ENCODE results near the gene MEGF11.

Gene MEGF11

GRCh38 chr15:66084704-66085103, 168.8 kb downstream of the MEGF11 start:
- no peak for ATAC-seq

- ATAC-seq = no peak
Measured at GRCh38 chr15:66080717-66081398, 172.7 kb downstream of the MEGF11 start.

DNA sequence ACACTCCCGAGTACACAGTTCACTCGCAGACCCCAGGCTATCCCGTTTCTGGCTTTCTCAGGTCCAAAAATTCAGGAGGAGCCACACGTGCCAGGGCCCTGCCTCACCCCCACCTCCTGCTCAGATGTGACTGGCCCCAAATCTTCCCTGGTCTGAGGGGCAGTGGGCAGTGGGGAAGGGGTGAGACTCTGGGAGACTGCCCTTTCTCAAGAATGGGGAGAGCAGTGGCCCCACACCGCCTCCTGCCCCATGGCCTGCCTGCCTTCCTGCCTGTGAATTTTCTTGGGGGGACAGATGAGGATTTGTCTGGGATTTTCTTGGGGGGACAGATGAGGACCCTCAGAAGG, 174.6 kb downstream of the MEGF11 start:
- no peak for ATAC-seq

- ATAC-seq = no peak
Measured at GRCh38 chr15:66078196-66078928, 175.2 kb downstream of the MEGF11 start.

DNA sequence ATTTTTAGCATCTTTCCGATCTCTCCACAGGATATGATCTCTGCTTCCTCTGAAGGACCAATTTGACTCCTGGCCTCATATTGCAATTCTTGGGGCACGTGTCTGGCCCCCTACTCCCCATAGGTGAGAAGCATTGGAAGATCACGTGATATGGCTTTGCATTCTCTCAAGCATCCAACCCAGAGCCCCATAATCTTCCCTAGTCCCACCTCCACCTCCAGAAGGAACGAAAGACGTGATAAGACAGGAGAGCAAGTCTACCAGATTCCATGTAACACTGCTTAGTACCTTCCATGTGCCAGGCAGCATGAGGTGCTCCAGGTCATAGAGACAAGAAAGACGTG, 176.3 kb downstream of the MEGF11 start:
- no peak for ATAC-seq

DNA sequence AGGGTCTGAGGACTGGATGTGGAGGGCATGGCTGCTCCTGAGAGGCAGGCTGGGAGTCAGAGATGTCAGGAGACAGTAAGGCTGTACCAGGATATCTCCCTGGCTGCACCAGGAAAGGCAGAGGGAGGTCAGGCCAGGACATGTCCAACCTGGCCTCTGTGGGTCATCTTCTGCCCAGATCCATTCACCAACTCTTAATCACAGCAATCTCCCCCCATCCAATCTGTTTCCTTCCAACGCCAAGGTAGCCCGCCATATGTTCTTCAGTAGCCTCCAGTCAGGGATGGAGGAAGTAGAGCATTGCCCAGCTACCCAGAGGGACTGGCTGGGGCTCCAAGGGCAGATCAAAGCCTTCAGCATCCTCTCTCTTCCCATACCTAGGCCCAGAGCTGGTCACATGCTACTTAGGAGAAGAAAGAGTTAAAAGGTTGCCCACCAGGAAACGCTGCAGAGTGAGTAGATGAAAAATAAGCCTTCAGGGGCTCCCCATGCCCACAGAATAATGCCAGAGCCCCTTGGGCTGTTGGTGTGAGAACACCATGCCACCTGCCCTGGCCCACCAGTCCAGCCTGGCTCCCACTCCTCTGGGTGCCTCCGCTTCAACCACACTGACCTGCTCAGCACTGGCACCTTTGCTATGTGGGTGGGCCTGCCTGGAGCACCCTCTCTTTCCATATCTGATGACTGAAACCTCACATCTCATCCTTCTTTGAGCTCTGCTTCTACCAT, 176.8 kb downstream of the MEGF11 start:
- ATAC-seq = no peak

DNA sequence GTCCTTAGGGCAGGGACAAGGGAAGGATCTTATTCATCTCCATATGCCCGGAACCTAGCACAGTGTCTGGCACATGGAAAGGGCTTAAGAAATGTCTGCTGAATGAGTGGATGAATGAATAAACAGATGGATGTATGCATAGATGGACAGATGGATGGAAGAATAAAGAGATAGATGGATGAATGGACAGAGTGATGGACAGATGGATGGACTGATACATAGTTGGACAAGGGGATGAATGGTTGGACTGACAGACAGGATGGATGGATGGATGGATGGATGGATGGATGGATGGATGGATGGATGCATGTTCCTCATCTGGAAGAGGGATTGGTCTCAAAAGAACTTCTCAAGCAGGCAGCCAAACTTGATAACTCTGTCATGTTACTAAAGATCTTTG, 177.6 kb downstream of the MEGF11 start:
- ATAC-seq = no peak

DNA sequence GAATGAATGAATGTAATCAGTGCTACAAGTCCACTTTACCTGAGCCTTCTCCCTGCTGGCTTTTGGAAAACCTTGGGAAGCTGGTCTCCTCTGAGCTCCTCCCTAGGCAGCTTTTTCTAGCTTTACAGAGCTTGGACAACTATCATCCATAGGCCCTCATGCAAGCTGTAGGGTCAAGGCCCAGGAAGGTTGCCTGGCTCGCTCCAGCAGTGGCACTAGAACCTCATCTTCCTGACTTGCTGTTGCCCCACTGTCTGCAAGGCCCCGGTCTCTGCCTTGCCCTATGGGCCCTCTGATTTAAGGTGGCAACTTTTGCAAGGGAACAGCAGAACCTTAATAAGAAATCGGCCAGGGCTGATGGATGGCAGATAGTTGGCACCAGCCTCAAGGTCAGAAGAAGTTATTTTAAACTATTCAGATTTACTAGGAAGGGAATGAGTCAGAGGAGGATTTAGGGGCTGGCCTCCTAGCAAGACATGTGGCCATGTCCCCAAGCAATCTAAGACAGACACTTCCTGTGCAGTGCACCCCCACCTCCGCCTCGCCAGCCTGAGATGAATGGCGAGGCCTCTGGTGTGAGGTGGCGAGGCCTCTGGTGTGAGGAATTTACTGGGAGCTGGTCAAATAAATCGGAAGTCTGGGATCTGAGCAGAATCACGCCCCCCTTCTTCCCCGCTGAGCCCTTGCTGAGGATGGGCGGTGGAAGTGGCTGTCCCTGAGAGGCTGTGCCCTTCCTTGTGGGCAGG, 180.8 kb downstream of the MEGF11 start:
- ATAC-seq = no peak

DNA sequence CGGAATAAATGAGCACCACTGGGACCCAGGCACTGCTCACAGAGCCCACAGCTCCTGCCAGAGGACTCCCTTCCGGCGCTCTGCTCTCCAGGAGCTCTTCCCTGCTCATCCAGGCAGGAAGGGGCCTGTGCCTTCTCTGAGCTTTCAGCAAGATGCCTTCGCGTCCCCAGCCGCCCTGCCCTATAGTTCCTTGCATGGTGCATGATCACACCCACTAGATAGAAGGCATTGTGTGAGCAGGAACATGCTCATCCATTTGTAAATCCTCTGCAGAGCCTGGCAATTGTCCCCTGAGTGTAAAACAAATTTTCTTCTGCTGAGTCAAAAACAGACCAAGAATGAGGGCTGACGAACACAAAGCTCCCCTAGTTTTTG, 181.6 kb downstream of the MEGF11 start:
- no peak for ATAC-seq

DNA sequence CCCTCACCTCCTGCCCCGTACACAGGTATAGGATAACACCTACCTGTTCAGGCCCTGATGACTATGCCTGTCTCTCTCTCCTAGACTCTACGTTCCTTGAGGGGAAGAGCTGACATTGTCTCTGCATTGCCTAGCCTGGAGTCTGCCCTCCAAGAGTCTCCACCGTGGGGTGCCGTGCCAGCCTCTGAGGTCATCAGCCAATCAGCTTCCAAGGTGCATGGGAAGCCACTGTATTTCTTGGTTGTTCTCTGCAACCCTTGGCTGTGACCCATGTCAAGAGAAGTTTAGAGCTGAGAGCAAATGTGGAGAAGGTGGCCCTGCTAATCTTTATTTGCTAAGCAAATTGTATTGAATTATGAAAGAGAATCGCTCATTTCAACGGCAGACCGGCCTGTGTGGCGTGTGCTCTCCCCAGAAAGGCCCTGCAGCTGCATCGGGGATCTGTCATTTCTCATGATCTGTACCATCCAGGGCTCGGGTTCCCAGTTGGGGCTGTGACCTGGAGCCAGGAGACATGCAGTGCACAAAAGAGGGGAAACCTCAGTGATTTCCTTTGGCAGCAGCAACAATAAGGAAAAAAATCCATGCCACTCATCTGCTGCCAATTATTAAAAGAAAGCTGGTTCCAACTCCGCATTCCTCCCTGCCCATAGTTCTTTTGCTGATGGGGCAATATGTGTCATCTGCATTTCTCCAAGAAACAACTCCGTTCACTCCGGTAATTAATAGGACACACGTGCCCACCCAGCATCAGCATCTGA, 182.2 kb downstream of the MEGF11 start:
- no peak for ATAC-seq

DNA sequence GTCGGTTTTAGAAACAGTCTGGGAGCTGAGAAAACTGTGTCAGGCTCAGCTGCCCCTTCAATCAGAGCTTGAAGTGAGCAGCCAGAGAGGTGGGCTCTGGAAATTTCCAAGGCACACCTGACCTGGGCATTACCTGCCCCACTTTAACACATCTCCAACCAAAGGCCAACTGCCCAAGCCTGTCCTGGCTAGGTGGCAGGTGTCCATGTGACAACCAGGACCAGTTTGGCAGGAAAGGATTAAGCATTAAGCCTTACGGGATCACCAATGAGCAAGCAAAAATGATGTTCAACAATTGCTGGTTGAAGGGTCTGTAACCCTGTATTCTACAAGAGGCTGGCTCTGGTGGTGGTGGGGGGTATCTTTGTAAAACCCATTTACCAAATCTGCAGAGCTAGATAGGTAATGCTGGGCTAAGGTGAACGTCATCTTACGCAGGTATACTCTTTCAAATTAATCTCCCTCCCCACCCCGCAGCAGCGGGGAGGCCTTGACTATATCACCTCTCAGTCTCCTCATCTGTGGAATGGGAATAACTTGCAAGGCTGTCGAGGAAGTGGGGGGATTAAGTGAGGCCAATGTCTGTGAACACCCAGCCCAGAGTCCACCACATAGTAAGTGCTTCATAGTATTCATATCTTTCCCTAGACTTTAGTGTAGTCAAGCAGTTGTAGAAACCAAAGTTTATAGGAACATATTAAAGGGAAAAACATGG, 183.2 kb downstream of the MEGF11 start:
- ATAC-seq = no peak

GRCh38 chr15:66069751-66070150, 183.8 kb downstream of the MEGF11 start:
- ATAC-seq = no peak

DNA sequence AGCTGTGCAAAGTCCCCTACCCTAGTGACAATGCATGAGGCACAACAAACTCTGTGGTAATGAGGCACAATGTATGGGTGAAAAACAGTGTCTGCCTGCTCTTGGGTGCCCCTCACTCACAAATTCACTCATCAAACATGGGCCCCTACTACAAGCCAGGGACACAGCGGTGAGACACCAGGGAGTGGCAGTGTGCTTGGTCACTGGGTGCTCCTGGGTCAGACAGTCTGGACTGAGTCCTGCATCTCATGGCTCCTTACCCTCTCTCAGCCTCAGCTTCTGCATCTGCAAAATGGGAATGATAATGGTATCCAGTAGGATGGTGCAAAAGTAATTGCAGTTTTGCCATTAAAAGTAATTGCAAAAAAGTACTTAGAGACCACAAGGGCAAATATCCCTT, 184.7 kb downstream of the MEGF11 start:
- ATAC-seq = no peak

DNA sequence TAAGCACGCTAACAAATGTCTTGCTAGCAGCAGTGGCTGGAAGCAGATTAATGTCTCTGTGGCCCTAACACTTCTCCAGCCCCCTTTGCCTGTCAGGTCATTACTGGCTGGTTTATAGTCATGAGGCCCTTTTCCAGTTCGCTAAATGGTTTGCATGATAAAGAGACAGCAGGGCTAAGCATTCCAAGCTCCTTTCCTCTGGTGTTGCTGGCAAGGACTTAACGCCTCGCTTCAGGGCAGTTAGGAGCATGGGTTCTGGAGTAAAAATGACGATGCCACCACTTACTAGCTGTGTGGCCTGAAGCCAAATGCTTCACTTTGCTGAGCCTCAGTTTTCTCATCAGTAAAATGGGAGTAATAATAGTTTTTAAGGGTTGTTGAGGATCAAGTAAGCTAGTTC, 185.9 kb downstream of the MEGF11 start:
- no peak for ATAC-seq

DNA sequence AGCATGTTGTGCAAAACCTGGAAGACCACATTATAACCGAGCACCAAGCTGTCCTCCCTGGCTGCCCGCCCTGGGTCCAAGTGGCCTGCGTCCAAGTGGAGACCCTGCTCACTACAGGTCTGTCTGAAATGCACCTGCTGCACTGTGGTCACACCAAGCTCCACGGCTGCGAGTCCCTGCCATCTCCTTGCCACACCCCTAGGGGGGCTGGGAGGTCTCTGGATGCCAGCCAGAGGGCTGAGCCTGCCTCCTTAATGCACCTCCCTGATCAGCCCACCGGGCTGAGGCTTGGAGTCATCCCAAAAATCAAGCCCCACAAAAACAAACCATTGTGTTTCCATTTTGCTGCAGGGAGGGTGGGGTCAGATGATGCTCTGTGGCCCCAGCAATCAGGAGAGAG, 187.1 kb downstream of the MEGF11 start:
- ATAC-seq = no peak

DNA sequence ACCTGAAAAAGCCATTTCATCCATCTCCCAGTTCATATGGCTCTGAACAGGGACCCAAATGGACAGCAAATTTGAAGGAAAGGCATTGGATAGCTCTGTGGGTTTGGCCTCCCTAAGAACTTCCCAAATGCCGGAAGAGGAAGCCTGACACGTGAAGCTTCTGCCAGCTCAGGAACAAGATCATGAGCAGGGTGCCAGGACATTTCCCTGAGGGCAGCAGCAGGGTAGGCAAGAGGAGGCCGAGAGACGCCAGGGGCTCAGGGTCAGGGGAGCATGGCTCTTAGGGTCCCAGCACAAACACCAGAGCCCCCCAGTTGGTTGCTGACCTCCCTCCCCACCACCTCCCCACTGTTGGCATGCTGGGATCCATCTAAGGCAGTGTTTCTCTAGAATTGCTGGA, 187.5 kb downstream of the MEGF11 start:
- ATAC-seq = no peak

GRCh38 chr15:66065325-66065724, 188.2 kb downstream of the MEGF11 start:
- ATAC-seq = no peak

GRCh38 chr15:66063147-66063546, 190.4 kb downstream of the MEGF11 start:
- no peak for ATAC-seq

GRCh38 chr15:66057089-66057488, 196.5 kb downstream of the MEGF11 start:
- no peak for ATAC-seq

DNA sequence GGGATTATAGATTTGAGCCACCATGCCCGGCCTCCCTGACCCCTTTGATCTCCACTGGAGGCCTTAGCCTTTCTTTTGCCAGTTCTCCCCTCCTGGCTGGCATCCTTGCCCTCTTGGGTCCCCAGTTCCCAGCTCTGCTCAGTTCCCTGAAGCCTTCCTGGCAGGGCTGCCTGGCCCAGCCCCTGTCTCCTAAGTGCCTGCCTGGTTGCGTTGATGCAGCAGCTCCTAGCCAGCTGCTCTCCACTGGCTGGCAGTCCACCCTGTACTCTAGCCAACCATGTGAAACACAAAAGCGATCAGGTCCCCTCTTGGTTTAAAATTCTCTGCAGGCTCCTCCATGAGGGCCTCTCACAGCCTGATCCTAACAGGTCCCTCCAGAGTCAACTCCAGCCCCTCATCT, 199.6 kb downstream of the MEGF11 start:
- no peak for ATAC-seq

GRCh38 chr15:66051833-66052232, 201.7 kb downstream of the MEGF11 start:
- no peak for ATAC-seq

- no peak for ATAC-seq
Measured at GRCh38 chr15:66050264-66050663, 203.3 kb downstream of the MEGF11 start.
